ENCODE data around the gene RAB3C.
"Not testable (repeated sequence)": the region's sequence is repeated elsewhere in the genome, so short reads cannot be mapped to it uniquely, and the experiment has no call there.

Gene RAB3C
- total RNA-seq = 0 reads per million in 3 experiments

GRCh38 chr5:58582803-58583491 is at the start of gene RAB3C:
Gene RAB3C, plus strand, starts transcription at chr5:58583075. Its CDS starts 134 bp downstream, at chr5:58583209.
- peak; percentile 10 for DNase-seq

- DNase-seq = not testable (repeated sequence)
Observed at GRCh38 chr5:58541935-58542334, 40.9 kb upstream of the RAB3C start.

- DNase-seq = no peak
Observed at GRCh38 chr5:58542709-58543108, 40.2 kb upstream of the RAB3C start.

- no peak for DNase-seq
Observed at GRCh38 chr5:58543723-58544122, 39.2 kb upstream of the RAB3C start.

GRCh38 chr5:58544195-58544594 is 38.7 kb upstream of the RAB3C start:
- no peak for DNase-seq

- no peak for DNase-seq
Observed at GRCh38 chr5:58544926-58545325, 37.9 kb upstream of the RAB3C start.

- no peak for DNase-seq
Observed at GRCh38 chr5:58545912-58546311, 37.0 kb upstream of the RAB3C start.

GRCh38 chr5:58548068-58548467 is 34.8 kb upstream of the RAB3C start:
- no peak for DNase-seq

- DNase-seq = no peak
Observed at GRCh38 chr5:58551492-58551891, 31.4 kb upstream of the RAB3C start.

- not testable (repeated sequence) for DNase-seq
Observed at GRCh38 chr5:58557665-58558338, 25.1 kb upstream of the RAB3C start.

- DNase-seq = not testable (repeated sequence)
Observed at GRCh38 chr5:58563016-58563700, 19.7 kb upstream of the RAB3C start.

- DNase-seq = not testable (repeated sequence)
Observed at GRCh38 chr5:58564043-58564832, 18.6 kb upstream of the RAB3C start.

- DNase-seq = no peak
Observed at GRCh38 chr5:58565033-58565432, 17.8 kb upstream of the RAB3C start.

- no peak for DNase-seq
Observed at GRCh38 chr5:58571501-58571900, 11.4 kb upstream of the RAB3C start.

GRCh38 chr5:58572973-58573372 is 9.9 kb upstream of the RAB3C start:
- not testable (repeated sequence) for DNase-seq

- DNase-seq = no peak
Observed at GRCh38 chr5:58579781-58580180, 3.1 kb upstream of the RAB3C start.

- DNase-seq = no peak
Observed at GRCh38 chr5:58582019-58582802, 664 bp upstream of the RAB3C start.

GRCh38 chr5:58595952-58596351 is 13.1 kb downstream of the RAB3C start:
- no peak for DNase-seq

GRCh38 chr5:58598440-58598839 is 15.6 kb downstream of the RAB3C start:
- no peak for DNase-seq

- DNase-seq = no peak
Observed at GRCh38 chr5:58599217-58599616, 16.3 kb downstream of the RAB3C start.

GRCh38 chr5:58600613-58601012 is 17.7 kb downstream of the RAB3C start:
- not testable (repeated sequence) for DNase-seq

GRCh38 chr5:58602889-58603288 is 20.0 kb downstream of the RAB3C start:
- not testable (repeated sequence) for DNase-seq

Measured in central memory CD4-positive, alpha-beta T cell (primary cell).